IPS DF 4.7 (cell line): Measurements from ENCODE around the gene LAGE3.

Experiments used
- DNase-seq: peaks from one replicate; pipeline ENCODE4 v3.0.0-alpha.2; 2013; ENCODE audit warnings: low spot score; ENCODE audit errors: extremely low read depth

Gene LAGE3

GRCh38 chrX:154435171-154435733, 43.8 kb downstream of the LAGE3 start:
- DNase-seq, result no peak

DNA sequence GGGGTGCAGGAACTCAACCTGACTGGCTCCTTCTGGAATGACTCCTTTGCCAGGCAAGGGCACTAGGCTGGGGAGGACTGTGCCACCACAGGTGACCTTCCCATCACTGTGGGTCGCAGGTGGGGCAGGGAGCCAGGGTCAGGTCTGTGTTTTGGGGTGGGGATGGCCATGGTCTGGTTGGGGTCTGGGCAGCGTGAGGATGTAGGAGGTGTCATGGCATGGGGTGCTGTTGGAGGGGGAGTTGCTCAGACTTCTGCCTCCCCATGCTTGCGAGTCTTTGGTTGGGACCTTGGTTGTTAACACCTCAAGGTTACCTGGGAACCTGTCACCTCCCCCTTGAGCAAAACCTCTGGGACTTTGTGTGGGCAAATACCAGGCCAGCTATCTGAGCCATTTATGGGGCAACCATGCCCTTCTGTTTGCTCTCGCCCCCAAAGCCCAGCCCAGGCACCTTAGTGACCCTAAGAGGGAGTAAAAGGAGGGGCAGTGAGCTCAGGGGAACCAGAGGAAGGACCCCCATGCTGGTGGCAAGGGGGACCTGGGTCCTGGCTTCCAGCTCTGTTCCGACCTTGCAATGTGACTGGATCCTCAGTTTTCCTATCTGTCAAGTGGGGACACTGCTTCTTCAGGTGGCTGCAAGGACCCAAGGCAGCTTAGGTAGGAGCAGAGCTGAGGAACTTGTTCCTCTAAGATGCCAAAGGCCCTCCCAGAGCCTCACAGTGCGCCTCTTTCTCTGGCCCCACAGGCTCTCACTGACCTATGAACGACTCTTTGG, 44.5 kb downstream of the LAGE3 start:
- DNase-seq, result no peak

DNA sequence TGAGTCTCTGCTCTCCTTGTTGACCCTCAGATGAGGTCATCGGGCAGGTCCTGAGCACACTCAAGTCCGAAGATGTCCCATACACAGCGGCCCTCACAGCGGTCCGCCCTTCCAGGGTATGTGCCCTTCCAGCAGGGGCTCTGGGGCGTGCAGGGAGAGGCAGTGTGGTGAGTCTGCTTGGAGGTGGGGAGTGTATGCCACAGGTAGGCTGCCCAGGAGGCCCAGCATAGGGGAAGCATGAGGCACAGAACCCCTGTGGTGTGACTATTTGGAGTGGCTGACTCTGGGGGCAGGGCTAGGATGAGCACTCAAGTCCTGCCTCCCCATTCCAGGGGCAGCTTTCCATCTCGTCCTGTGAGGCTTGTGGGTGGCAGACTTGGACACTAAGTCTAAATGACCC, 45.5 kb downstream of the LAGE3 start:
- DNase-seq, result no peak

DNA sequence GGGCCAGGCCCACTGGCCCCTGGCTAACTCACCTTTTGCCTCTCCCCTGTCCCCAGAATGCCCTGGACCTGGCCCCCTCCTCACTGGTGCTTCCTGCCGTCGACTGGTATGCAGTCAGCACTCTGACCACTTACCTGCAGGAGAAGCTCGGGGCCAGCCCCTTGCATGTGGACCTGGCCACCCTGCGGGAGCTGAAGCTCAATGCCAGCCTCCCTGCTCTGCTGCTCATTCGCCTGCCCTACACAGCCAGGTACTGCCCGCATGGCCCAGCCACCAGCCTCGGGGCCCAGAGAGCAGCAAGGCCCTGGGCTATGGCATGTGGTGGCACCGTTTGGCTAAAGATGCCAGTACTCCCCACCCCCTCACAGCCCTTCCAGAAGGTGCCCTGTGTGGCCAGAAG, 46.9 kb downstream of the LAGE3 start:
- no peak for DNase-seq

- no peak for DNase-seq
These were observed 47.7 kb downstream of the LAGE3 start for GRCh38 chrX:154431341-154431740.

DNA sequence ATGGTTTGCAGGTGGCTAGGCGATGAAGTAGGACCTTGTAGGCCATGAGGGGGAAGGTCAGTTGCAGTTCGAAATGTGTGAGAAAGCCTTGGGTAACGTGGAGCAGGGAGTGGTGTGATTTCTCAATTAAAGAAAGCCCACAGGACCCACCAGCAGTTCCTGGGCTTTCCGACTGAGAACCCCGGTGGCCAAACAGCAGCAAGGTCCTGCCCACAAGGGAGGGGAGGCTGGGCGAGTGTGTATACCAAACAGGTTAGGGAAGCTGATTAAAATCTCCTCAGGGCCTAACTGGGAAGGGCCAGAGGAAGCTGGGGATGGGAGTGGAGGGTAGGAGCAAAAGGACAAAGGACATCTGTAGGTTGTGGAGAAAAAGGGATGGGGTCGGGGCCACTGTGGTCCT, 48.2 kb downstream of the LAGE3 start:
- no peak for DNase-seq

GRCh38 chrX:154430479-154430878, 48.6 kb downstream of the LAGE3 start:
- no peak for DNase-seq

GRCh38 chrX:154429711-154430110, 49.4 kb downstream of the LAGE3 start:
- DNase-seq, result no peak

DNA sequence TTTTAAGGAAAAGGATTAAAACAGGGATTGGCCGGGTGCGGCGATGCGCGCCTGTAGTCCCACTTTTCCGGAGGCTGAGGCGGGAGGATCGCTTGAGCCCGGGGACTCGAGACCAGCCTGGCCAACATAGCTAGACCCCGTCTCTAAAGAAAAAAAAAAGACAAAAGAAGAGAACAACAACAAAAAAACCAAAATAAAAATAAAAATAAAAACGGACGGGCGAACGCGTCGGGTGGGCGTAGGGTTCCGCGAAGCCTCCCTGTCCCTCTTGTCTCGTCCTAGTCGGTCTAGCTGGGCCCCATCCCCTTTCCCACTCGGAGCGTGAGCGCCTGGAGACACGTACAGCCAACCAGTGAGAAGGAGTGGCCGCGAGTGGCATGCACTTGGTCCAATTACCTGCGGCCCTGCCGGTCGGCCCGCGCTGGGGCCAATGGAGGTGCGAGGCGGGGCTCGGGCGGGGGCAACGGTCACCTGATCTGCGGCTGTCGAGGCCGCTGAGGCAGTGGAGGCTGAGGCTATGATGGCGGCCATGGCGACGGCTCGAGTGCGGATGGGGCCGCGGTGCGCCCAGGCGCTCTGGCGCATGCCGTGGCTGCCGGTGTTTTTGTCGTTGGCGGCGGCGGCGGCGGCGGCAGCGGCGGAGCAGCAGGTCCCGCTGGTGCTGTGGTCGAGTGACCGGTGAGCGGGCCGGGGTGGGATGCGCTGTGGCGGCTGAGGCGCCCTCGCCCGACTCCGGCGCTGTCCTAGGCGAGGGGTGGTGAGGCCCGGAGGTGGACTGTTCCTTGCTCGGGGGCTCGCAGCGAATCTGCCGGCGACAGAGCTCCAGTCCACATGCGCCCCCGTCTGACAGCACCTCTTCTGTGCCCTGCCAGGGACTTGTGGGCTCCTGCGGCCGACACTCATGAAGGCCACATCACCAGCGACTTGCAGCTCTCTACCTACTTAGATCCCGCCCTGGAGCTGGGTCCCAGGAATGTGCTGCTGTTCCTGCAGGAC, 50.6 kb downstream of the LAGE3 start, which contains the start of gene ATP6AP1:
ATP6AP1 (plus strand) TSS at position 502 of the 996 bp plus-strand sequence; CDS start at position 518, 16 bp downstream.
- no peak for DNase-seq
